ENCODE measurements around the gene CTNNA2.

DNA sequence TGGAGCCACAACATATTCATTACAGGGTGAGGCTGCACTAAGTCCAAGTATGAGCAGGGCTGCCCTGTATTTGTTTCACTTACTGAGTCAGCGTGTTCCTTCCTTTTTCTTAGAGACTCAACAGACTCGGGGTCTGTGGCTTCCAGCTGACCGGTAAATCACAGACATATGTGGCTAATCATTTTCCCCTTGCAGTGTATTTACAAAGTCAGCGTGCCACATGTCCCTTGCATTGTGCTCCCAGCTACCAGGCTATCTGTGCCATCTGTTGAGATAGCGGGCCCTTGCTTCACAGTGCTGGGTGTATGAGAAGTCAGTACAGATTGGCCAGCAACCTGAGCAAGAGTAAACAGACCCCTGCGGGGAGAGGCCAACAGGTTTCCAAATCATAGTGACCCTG lies 537.4 kb downstream of the CTNNA2 start:
- TF ChIP-seq POLR2AphosphoS5 (IDR thresholded peaks at IDR 0.05; ENCODE audit: low read depth, low read length) = no peak
- TF ChIP-seq TAF1 (IDR thresholded peaks at IDR 0.05; ENCODE audit: borderline replicate concordance, low read depth, low read length) = no peak
